ENCODE results near the gene NWD2.
"Not testable (repeated sequence)": the region's sequence is repeated elsewhere in the genome, so short reads cannot be mapped to it uniquely, and the experiment has no call there.

Gene NWD2, protein sequence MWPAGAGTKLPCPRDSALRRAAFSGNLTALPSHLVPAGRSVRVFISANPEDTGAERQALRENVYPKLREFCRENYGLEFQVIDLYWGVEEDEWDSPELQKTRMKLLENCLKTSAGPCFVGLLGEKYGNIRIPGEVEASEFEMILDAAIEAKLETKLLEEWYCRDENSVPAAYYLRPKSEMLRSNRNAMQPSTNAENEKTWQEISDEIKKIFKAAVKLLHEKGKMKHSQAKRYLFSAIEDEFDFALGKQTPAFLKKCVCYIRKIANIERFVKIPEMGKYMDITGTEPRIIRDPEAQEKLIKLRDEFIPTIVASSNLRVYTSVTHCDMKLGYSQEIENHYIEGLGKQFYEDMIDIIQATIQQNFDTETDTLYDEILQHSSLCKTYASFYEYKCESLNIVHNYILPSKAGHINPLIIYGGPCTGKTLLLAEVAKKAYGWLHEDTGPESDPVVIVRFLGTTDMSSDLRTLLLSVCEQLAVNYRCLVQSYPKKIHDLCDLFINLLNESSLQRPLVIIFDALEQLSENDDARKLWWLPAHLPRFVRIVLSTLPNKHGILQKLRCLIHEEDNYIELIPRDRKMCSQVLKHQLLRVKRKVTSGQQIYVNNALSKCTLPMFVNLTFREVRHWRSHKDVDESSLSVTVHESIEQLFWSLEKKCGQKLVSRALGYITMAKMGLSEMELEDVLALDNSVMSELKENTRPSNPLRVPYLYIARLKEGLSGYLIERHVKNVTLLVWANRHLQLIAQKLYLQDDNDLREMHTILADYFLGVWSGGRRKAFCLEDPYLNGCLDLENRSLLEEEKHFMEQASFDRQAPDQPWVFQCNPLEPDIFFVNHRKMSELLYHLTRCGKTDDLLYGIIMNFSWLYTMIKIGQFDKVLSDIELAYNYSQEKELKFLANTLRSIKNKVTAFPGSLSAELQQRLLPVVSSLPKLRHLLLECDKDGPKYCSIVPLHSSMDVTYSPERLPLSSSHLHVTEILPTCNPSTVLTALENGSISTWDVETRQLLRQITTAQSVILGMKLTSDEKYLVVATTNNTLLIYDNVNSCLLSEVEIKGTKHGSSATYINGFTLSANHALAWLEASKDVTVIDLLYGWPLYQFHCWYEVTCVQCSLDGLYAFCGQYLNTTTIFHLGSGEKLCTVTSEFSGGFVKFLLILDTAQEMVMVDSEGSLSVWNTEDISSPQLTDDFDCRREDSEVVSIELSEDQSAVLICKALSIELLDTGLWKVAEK (N-terminal part only)

DNA sequence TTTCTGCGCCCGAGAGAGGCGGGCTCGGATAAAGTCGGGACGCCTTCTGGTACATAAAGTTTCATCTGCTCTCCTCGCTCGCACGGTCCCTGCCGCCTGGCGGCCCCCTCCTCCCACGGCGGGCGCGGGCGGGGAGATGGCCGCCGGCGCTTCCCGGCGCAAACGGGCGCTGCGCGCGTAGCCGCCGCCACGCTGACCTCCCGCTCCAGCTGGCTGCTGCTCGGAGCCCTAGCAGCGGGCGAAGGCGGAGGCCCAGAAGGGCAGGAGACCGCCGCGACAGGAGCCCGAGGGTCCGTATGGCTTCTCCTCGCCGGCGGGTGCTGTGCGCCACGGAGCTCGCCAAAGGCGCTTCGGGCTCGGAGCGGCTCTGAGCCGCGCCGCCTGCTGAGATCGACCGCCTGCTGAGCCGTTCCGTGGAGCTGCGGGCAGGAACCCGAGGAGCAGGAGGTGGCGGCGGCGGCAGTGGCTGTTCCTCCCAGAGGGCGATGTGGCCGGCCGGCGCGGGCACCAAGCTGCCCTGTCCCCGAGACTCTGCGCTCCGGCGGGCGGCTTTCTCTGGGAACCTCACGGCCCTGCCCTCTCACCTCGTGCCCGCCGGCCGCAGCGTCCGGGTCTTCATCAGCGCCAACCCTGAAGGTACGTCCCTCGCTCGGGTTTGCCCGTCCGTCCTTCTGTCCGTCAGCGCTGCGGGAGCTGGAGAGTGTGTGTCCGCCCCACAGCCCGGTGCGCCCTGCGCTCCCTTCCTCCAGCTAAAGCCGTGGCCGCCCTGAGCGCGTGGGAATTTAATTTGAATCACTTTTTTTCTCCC, at the start of gene NWD2:
TSS of gene NWD2 (plus strand) at position 161 of the 808 bp plus-strand sequence. CDS start at position 486, 325 bp downstream.
- TF ChIP-seq, protein P1, sequence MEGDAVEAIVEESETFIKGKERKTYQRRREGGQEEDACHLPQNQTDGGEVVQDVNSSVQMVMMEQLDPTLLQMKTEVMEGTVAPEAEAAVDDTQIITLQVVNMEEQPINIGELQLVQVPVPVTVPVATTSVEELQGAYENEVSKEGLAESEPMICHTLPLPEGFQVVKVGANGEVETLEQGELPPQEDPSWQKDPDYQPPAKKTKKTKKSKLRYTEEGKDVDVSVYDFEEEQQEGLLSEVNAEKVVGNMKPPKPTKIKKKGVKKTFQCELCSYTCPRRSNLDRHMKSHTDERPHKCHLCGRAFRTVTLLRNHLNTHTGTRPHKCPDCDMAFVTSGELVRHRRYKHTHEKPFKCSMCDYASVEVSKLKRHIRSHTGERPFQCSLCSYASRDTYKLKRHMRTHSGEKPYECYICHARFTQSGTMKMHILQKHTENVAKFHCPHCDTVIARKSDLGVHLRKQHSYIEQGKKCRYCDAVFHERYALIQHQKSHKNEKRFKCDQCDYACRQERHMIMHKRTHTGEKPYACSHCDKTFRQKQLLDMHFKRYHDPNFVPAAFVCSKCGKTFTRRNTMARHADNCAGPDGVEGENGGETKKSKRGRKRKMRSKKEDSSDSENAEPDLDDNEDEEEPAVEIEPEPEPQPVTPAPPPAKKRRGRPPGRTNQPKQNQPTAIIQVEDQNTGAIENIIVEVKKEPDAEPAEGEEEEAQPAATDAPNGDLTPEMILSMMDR (conservative IDR thresholded peaks at IDR 0.05), result no peak
- H3K27ac ChIP-seq, result no peak within 1 kb of the TSS

DNA sequence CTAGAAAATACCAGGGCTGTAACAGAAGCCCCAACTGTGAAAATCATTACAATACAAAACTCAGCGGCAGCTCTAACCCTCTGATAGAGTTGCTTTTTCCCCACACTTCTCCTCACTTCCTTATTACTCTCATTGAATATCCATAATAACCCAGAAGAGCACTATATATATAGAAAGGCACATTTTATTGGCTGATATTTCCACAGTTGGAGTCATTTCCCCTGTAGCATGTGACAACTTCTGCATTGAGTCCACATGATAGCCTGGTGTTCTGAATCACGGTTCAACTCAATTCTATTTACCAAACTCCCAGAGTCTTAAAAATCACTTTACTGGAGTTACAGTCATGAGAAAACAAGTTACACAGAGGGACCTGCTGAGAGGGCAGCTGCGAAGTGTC, 46.6 kb upstream of the NWD2 start:
- H3K27ac ChIP-seq, result no peak overlapping the region
- TF ChIP-seq, protein P1 (conservative IDR thresholded peaks at IDR 0.05), result no peak

DNA sequence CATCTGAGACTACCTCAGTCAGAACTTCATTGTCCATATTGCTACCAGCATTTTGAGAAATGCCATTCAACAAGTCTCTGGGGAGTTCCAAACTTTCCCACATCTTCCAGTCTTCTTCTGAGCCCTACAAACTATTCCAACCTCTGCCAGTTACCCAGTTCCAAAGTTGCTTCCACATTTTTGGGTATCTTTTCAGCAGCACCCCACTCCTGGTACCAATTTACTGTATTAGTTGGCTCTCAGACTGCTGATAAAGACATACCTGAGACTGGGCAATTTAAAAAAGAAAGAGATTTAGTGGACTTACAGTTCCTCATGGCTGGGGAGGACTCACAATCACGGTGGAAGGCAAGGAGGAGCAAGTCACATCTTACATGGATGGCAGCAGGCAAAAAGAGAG, 39.8 kb upstream of the NWD2 start:
- not testable (repeated sequence) for H3K27ac ChIP-seq

DNA sequence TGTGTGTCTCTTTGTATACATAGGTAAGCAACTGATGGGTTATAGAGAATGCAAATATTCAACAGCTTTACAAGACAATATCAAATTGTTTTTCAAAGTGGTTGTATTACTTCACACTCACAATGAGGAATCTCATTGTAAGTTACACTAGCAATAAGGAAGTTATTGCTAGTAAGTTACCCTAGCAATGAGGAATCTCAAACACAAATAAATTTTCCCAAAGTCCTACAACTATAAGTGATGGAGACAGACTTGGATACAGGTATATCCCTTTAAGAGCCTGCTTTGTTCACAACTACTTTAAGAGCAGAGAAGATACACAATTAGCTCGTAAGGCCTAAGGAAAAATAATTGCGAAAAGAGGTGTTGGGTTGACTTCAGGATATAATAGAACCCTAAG, 28.3 kb upstream of the NWD2 start:
- TF ChIP-seq, protein P1 (conservative IDR thresholded peaks at IDR 0.05), result no peak
- no peak overlapping the region for H3K27ac ChIP-seq

DNA sequence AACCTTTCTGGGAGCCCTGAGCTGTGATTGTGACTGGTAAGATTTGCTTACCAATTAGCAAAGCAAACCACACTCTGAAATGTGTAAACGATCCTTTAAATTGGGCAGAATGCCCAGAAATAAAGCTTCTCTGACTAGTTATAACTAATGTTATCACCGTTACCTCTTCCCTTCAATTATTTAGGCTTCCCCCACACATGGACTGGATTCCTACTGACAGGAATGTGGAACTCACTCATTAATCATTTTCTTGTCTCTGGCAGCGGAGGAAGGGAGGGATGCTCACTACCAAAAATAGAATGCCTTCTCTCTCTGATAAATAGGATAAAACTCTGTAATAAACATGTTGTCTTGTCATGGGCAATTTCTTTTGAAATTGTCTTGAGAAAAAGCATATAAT, 25.3 kb upstream of the NWD2 start:
- H3K27ac ChIP-seq, result no peak overlapping the region
- TF ChIP-seq, protein P1 (conservative IDR thresholded peaks at IDR 0.05), result no peak

DNA sequence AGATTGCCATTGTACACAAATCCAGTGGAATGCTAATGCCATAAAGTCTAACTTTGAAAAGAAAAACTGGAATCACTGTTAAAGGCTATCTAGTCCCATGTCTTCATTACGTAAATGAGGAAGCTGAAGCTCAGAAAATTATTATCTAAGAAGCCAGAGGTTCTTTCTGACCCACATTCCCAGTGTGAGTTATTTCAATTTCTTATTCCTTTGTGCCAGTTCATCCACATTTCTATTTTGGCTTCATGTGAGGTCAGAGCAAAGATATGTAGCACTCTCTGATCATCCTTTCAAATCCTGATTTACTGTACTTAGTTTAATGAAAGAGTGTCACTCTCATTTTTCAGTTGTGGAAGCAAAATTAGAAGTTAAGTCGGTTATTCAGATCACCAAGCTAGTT, 24.6 kb upstream of the NWD2 start:
- no peak overlapping the region for H3K27ac ChIP-seq
- TF ChIP-seq, protein P1 (conservative IDR thresholded peaks at IDR 0.05), result no peak

DNA sequence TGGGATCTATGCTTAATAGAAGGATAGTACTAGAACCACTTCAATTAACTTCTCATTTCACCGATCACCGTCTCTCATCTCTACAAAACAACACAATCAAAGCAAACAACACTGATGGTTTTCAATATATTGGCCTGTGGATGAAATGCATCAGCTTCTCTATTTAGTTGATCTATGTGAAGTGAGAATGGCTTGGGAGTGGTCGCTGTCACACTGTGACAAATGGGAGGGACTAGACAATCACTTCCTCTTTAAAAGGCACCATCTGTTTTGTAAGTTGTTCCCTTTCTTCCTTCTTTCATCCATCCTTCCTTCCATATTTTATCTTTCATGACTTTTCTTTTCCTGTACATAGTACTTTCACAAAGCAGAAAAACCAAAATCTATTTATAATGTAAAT, 23.9 kb upstream of the NWD2 start:
- H3K27ac ChIP-seq, result no peak overlapping the region
- TF ChIP-seq, protein P1 (conservative IDR thresholded peaks at IDR 0.05), result no peak

All from VCaP (cell line).